ENCODE measurements around the gene BCORL1.

BCORL1 gene

DNA sequence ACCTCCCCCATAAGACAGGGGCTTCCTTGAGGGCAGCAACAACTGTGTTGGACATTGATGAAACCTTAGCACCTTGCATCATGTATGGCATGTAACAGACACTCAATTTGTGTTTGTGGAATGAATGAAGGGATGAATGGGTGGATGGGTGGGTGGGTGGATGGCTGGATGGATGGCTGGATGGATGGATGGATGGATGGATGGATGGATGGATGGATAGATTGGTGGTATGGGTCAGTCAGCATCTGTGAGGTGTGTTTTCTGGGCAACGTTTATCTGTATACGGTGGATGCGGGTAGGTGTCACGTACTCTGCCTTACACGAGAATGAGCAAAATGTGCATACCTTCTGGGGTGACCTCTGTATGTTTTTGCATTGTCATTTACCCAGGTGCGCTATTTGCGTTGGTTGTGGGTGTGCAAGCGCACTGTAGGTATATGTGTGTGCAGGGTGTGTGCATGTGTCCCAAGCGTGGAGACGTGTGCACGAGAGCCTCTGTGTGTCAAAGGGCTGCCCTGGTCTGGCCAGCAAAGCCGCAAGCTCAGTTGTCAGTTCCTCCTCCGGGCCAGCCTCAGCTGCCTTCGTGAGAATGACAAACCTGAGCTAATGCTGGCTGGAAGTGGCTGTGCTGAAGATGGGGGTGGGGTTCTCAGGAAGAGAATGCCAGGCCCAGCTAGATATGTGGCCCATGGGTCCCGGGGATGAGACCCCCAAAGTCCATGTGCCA, 101.4 kb downstream of the BCORL1 start:
- DNase-seq (ENCODE audit: low read depth): no peak
- H3K4me3 ChIP-seq (ENCODE audit: control insufficient read depth, low read depth, low read length): no peak overlapping the region
- TF ChIP-seq, protein P1, sequence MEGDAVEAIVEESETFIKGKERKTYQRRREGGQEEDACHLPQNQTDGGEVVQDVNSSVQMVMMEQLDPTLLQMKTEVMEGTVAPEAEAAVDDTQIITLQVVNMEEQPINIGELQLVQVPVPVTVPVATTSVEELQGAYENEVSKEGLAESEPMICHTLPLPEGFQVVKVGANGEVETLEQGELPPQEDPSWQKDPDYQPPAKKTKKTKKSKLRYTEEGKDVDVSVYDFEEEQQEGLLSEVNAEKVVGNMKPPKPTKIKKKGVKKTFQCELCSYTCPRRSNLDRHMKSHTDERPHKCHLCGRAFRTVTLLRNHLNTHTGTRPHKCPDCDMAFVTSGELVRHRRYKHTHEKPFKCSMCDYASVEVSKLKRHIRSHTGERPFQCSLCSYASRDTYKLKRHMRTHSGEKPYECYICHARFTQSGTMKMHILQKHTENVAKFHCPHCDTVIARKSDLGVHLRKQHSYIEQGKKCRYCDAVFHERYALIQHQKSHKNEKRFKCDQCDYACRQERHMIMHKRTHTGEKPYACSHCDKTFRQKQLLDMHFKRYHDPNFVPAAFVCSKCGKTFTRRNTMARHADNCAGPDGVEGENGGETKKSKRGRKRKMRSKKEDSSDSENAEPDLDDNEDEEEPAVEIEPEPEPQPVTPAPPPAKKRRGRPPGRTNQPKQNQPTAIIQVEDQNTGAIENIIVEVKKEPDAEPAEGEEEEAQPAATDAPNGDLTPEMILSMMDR (conservative IDR thresholded peaks at IDR 0.05; ENCODE audit: control insufficient read depth, insufficient read depth, low read depth, low read length): no peak

DNA sequence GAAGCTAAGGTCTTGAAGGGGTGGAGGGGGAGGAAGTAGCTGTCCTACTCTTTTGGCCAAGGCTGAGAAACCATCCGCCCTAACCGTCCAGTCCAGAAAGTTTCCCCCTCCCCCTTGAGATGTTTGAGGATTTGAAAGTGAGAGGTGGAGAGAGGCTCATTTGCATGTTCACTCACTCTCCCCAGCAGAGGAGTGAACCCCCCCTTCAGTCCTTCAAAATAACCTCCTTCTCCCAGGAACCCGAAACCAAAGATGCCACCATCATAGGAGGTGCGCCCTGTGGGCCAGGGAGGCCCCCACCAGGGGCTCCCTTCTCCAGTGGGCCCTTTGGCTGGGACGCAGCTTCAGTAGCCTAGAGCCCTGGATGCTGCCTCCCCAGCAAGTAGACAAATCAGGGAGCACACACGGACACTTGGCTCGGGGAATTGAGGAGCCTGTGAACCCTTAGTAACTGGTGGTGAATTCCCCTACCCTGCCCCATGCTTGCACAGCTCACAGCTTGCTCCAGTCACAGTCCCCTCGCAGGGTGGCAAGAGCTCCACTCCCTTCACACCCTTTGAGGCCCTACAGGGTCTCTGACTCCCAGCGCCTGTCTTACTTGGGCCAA, 102.3 kb downstream of the BCORL1 start:
- DNase-seq (ENCODE audit: low read depth): no peak
- TF ChIP-seq, protein P1 (conservative IDR thresholded peaks at IDR 0.05; ENCODE audit: control insufficient read depth, insufficient read depth, low read depth, low read length): no peak
- no peak overlapping the region for H3K4me3 ChIP-seq (ENCODE audit: control insufficient read depth, low read depth, low read length)

DNA sequence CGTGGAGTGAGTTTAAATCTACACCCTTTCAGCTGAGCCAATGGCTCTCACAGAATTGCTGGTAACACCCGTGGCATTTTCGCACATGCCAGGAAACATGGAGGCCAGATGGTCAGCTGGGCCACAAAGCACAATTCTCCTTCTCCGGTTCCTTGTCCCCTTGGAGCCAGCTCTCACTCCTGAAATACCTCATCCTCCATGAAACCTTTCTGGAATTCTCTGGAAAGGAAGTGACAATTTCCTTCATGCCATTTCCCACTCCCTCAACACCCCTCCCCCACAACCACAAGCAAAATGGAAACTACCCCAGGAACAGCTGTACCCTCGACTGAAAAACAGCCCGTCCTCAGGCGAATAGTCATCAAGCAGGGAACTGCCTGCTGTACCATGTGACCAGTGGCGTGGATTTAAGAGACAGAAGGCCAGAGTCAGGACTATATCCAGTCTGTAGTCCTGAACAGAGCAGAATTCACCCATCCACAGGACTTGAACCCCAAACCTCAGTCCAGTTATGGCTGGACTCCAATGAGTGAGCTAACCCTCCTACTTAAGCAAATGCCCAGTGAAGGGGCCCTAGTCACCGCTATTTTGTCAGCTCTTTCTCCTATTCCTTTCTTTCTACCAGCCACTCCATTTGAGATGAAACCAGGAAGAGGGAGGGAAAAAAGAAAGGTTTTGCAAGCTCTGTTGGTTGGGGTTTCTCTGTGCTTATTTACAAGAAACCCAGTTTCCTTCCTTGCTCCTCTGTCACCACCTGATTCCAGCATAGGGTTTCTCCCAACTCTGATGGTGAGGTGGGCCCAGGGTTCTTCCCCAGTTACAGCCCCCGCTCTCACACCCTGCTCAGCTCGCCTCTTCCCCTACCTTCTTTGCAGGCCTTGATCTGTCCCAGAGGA, 103.4 kb downstream of the BCORL1 start:
- DNase-seq (ENCODE audit: low read depth): no peak
- TF ChIP-seq, protein P1 (conservative IDR thresholded peaks at IDR 0.05; ENCODE audit: control insufficient read depth, insufficient read depth, low read depth, low read length): no peak
- H3K4me3 ChIP-seq (ENCODE audit: control insufficient read depth, low read depth, low read length): no peak overlapping the region

DNA sequence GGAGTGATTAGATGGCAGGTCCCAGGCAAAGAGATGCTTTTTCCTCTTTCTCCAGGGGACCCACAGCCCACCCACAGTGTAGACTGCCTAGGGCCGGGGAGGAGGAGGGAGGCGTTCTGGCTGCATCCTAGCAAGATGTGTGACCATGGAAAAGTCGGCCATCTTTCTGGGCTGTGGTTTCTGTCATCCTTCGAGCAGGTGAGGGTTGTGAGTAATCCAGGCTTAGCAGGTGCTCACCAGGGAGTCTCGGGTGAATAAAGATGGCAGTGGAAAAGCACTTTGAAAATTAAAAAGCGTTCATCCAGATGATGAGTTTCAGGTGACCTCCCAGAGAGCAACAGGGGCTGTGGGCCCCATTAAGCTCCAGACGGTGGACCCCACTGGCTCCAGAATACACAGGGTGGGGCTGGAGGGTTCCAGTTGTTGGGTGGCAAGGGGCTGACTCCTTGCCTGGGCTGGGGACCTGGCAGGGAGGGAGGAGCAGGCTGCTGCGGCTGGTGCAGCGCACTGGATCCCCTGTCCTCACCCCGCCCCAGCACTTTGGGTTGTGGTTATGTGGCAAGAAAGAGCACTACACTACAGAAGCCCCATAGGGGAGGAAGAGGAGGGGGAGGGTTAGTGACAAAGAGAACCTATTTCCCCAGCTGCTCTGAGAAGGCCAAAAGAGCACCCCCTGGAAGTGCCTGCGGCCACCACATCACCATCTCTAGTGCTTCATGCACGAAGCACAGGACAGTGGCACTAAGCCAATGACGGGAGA, 104.2 kb downstream of the BCORL1 start:
- TF ChIP-seq, protein P1 (conservative IDR thresholded peaks at IDR 0.05; ENCODE audit: control insufficient read depth, insufficient read depth, low read depth, low read length): no peak
- H3K4me3 ChIP-seq (ENCODE audit: control insufficient read depth, low read depth, low read length): no peak overlapping the region
- DNase-seq (ENCODE audit: low read depth): no peak

DNA sequence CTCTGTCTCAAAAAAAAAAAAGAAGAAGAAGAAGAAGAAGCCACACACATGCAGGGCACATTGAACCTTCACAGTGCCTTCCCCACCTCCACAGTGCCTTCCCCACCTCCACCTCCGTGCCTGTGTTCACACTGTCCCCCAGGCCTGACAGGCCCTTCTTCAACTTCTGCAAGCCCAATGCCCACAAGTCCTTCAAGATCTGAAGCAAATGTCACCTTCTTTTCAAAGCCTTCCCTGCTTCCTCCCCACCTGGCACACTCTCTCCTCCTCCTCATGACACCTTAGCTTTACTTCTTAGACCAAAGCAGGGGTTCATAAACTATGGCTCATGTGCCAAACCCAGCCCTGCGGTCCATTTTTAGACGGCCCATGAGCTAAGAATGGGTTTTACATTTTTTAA, 107.9 kb downstream of the BCORL1 start:
- no peak overlapping the region for H3K4me3 ChIP-seq (ENCODE audit: control insufficient read depth, low read depth, low read length)
- no peak for DNase-seq (ENCODE audit: low read depth)
- TF ChIP-seq, protein P1 (conservative IDR thresholded peaks at IDR 0.05; ENCODE audit: control insufficient read depth, insufficient read depth, low read depth, low read length): no peak

DNA sequence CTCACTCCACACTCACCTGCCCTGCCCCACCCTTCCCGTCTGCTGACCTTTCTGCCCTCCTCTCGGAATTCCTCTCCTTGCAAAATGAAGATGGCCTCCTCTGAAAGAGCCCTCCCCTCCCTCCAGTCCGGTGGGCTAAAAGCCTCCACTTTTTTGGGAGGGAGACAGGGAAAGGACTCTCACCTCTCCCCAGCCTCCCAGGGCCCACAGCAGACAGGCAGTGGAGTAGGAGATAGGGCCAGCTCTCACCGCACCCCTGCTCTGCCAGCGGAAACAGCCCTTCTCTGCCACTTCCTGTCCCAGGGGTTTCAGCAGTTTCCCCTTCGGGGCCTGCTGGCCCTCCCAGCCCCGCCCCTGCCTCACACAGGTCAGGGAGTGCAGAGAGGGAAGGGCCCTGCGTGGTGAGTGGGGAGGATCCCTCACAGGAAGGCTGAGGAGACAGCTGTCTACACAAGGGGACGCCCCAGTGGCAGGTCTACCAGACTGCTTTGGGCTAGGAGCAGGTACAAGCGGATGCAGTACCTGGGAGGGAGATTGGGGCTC, 109.6 kb downstream of the BCORL1 start:
- TF ChIP-seq, protein P1 (conservative IDR thresholded peaks at IDR 0.05; ENCODE audit: control insufficient read depth, insufficient read depth, low read depth, low read length): no peak
- H3K4me3 ChIP-seq (ENCODE audit: control insufficient read depth, low read depth, low read length): no peak overlapping the region
- DNase-seq (ENCODE audit: low read depth): no peak
